Stomach (tissue), 4 donors: ENCODE data around the gene WDTC1.

Experiments used
- CTCF ChIP-seq, 7 experiments: fragments of 450-650 bp in 4 of 7; fragments of 200-600 bp in 3 of 7; sonication (generic) in 3 of 7; IDR thresholded peaks; one replicate each; pipeline ENCODE4 v1.5.1; 2016 to 2019; ENCODE audit warnings: antibody characterized with exemption in 7 of 7, control low read depth in 2 of 7, mild to moderate bottlenecking in 1 of 7
- EP300 ChIP-seq: sonication (generic); formaldehyde crosslinking; IDR thresholded peaks from one replicate; pipeline ENCODE4 v1.6.1; 2017; ENCODE audit warnings: antibody characterized with exemption
- POLR2A ChIP-seq, 4 donors: fragments of 450-650 bp; IDR thresholded peaks; one replicate each; pipeline ENCODE4 v1.6.1; 2016; ENCODE audit warnings: antibody characterized with exemption in 4 of 4, control low read depth in 2 of 4, mild to moderate bottlenecking in 1 of 4, moderate library complexity in 1 of 4
- POLR2AphosphoS5 ChIP-seq, 3 donors: sonication (generic); formaldehyde crosslinking; IDR thresholded peaks; one replicate each; pipeline ENCODE4 v1.6.1; 2016; ENCODE audit warnings: antibody characterized with exemption in 3 of 3

- TF ChIP-seq CTCF (IDR thresholded peaks at IDR 0.05) (no peak), EP300 (no peak), POLR2A (IDR thresholded peaks at IDR 0.05) (no peak), POLR2AphosphoS5 (IDR thresholded peaks at IDR 0.05) (no peak)
Measured at GRCh38 chr1:27290581-27290980, 56.1 kb downstream of the WDTC1 start.
